HEK293 (cell line): ENCODE results near the gene FRMD5.

ENCODE experiments used
- CTCF ChIA-PET: fragments of 350-600 bp; formaldehyde crosslinking; extraction: SDS; loops from one replicate; lab custom pipeline; 2021; ENCODE audit warnings: antibody characterized with exemption; lab: Yijun Ruan, JAX
- POLR2A ChIA-PET: fragments of 300-600 bp; formaldehyde crosslinking; extraction: SDS; loops from one replicate; lab custom pipeline; 2020; ENCODE audit warnings: antibody characterized with exemption, inconsistent platforms; lab: Yijun Ruan, JAX
- H3K27ac ChIP-seq: fragments of 200-500 bp; sonication (Bioruptor generic); 2 replicates; pipeline ENCODE4 v1.5.1; 2014; ENCODE audit warnings: low read depth, low read length, control low read depth, inconsistent platforms; ENCODE audit errors: extremely low read depth
- H3K36me3 ChIP-seq, 2 experiments: fragments of 200-500 bp in 1 of 2; sonication (Bioruptor generic) in 1 of 2; 1 replicate in 1 of 2; 2 replicates in 1 of 2; pipeline ENCODE4 v1.5.1; 2014 to 2017; ENCODE audit warnings: inconsistent platforms in 2 of 2, low read length in 2 of 2; ENCODE audit not compliant: control insufficient read depth in 2 of 2, insufficient read depth in 1 of 2
- H3K4me1 ChIP-seq: fragments of 200-500 bp; sonication (Bioruptor generic); 2 replicates; pipeline ENCODE4 v1.5.1; 2014; ENCODE audit warnings: mild to moderate bottlenecking, low read length, inconsistent platforms; ENCODE audit not compliant: control insufficient read depth, insufficient read depth
- H3K4me3 ChIP-seq: 2 replicates; pipeline ENCODE4 v1.5.1; 2011; ENCODE audit warnings: low read depth, mild to moderate bottlenecking, control low read depth, low read length, moderate library complexity
- H3K9me3 ChIP-seq: fragments of 200-500 bp; sonication (Bioruptor generic); 2 replicates; pipeline ENCODE4 v1.5.1; 2014; ENCODE audit warnings: low read depth, low read length, inconsistent platforms; ENCODE audit not compliant: control insufficient read depth, insufficient read depth
- GFI1B ChIP-seq: fragments of 450-650 bp; formaldehyde crosslinking; IDR thresholded peaks from 2 replicates; pipeline ENCODE4 v1.5.1; 2016; ENCODE audit warnings: missing biosample characterization, missing genetic modification characterization
- GLI4 ChIP-seq: fragments of 450-650 bp; formaldehyde crosslinking; IDR thresholded peaks from 2 replicates; pipeline ENCODE4 v1.5.1; 2016; ENCODE audit warnings: missing biosample characterization, missing genetic modification characterization
- KLF1 ChIP-seq: fragments of 450-650 bp; formaldehyde crosslinking; IDR thresholded peaks from 2 replicates; pipeline ENCODE4 v1.5.1; 2016; ENCODE audit warnings: missing biosample characterization, missing genetic modification characterization
- KLF10 ChIP-seq: fragments of 450-650 bp; IDR thresholded peaks from 2 replicates; pipeline ENCODE4 v1.5.1; 2018; ENCODE audit warnings: missing biosample characterization, mild to moderate bottlenecking, missing genetic modification characterization
- KLF8 ChIP-seq: fragments of 450-650 bp; formaldehyde crosslinking; IDR thresholded peaks from 2 replicates; pipeline ENCODE4 v1.5.1; 2016; ENCODE audit warnings: missing biosample characterization, missing genetic modification characterization
- SALL2 ChIP-seq: fragments of 450-650 bp; formaldehyde crosslinking; IDR thresholded peaks from 2 replicates; pipeline ENCODE4 v1.5.0; 2017; ENCODE audit warnings: missing biosample characterization, mild to moderate bottlenecking, missing genetic modification characterization, borderline replicate concordance
- TSHZ1 ChIP-seq: fragments of 450-650 bp; formaldehyde crosslinking; IDR thresholded peaks from 2 replicates; pipeline ENCODE4 v1.5.1; 2016; ENCODE audit warnings: missing biosample characterization, missing genetic modification characterization, borderline replicate concordance
- ZNF10 ChIP-seq: fragments of 450-650 bp; formaldehyde crosslinking; IDR thresholded peaks from 2 replicates; pipeline ENCODE4 v1.5.1; 2017; ENCODE audit warnings: missing biosample characterization, missing genetic modification characterization
- ZNF23 ChIP-seq: fragments of 450-650 bp; formaldehyde crosslinking; IDR thresholded peaks from 2 replicates; pipeline ENCODE4 v1.5.1; 2016; ENCODE audit warnings: missing biosample characterization, missing genetic modification characterization, borderline replicate concordance
- ZNF302 ChIP-seq: fragments of 450-650 bp; formaldehyde crosslinking; IDR thresholded peaks from 2 replicates; pipeline ENCODE4 v1.5.1; 2016; ENCODE audit warnings: missing biosample characterization, missing genetic modification characterization, low read depth
- ZNF311 ChIP-seq: fragments of 450-650 bp; formaldehyde crosslinking; IDR thresholded peaks from 2 replicates; pipeline ENCODE4 v1.5.1; 2017; ENCODE audit warnings: missing biosample characterization, missing genetic modification characterization, borderline replicate concordance
- ZNF394 ChIP-seq: fragments of 450-650 bp; formaldehyde crosslinking; IDR thresholded peaks from 2 replicates; pipeline ENCODE4 v1.5.1; 2016; ENCODE audit warnings: missing biosample characterization, missing genetic modification characterization, mild to moderate bottlenecking, moderate library complexity, borderline replicate concordance
- ZNF513 ChIP-seq: fragments of 450-650 bp; IDR thresholded peaks from 2 replicates; pipeline ENCODE4 v1.5.1; 2018; ENCODE audit warnings: missing biosample characterization, missing genetic modification characterization
- ZNF544 ChIP-seq: fragments of 450-650 bp; formaldehyde crosslinking; IDR thresholded peaks from 2 replicates; pipeline ENCODE4 v1.5.0; 2017; ENCODE audit warnings: missing biosample characterization, missing genetic modification characterization
- ZNF560 ChIP-seq: fragments of 450-650 bp; formaldehyde crosslinking; IDR thresholded peaks from 2 replicates; pipeline ENCODE4 v1.5.1; 2017; ENCODE audit warnings: missing biosample characterization, missing genetic modification characterization, borderline replicate concordance
- ZNF580 ChIP-seq: fragments of 450-650 bp; formaldehyde crosslinking; IDR thresholded peaks from 2 replicates; pipeline ENCODE4 v1.5.1; 2016; ENCODE audit warnings: missing biosample characterization, missing genetic modification characterization
- ZNF629 ChIP-seq: fragments of 450-650 bp; formaldehyde crosslinking; IDR thresholded peaks from 2 replicates; pipeline ENCODE4 v1.5.1; 2017; ENCODE audit warnings: missing biosample characterization, missing genetic modification characterization
- ZNF777 ChIP-seq: fragments of 450-650 bp; formaldehyde crosslinking; IDR thresholded peaks from 2 replicates; pipeline ENCODE4 v1.5.1; 2017; ENCODE audit warnings: missing biosample characterization, missing genetic modification characterization, borderline replicate concordance
- ZNF785 ChIP-seq: fragments of 450-650 bp; formaldehyde crosslinking; IDR thresholded peaks from 2 replicates; pipeline ENCODE4 v1.5.1; 2016; ENCODE audit warnings: missing biosample characterization, missing genetic modification characterization
- ZXDB ChIP-seq: fragments of 450-650 bp; formaldehyde crosslinking; IDR thresholded peaks from 2 replicates; pipeline ENCODE4 v1.5.1; 2016; ENCODE audit warnings: missing biosample characterization, missing genetic modification characterization
- TF ChIP-seq, protein P1 (sequence below): fragments of 450-650 bp; formaldehyde crosslinking; IDR thresholded peaks from 2 replicates; pipeline ENCODE4 v1.5.1; 2016; ENCODE audit warnings: missing biosample characterization, missing genetic modification characterization
- TF ChIP-seq, protein P2 (sequence below): fragments of 450-650 bp; formaldehyde crosslinking; IDR thresholded peaks from 2 replicates; pipeline ENCODE4 v1.5.1; 2016; ENCODE audit warnings: missing biosample characterization, missing genetic modification characterization

The FRMD5 gene

DNA sequence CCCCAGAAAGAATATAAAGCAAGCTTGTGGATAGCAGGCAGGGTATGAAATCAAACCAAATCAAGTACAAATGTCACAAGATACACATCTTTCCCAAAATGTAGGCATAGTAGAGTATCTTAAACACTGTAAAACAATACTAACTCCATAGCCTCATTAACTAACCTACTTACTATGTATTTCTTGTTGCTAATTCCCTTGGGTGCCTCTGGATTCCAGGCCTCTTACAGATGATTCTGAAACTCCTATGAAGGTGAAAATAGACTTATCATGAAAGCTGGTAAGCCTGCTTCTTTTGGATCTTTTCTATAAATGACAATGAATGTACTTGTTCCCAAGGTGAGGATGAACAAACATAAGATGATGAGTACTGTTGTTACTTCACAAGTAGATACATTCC, 93.8 kb downstream of the FRMD5 start:
- ChIA-PET CTCF (no interaction called here), POLR2A (no interaction called here)
- no peaks in the 10 kb centered on the region for H3K4me1 ChIP-seq
- H3K36me3 ChIP-seq: no peaks in the 10 kb centered on the region
- H3K9me3 ChIP-seq: no peaks in the 10 kb centered on the region
- TF ChIP-seq ZNF302 (tag by site-specific recombination): no peak
- TF ChIP-seq KLF10 (tag by site-specific recombination): no peak
- TF ChIP-seq SALL2 (tag by site-specific recombination): no peak
- TF ChIP-seq ZNF629 (tag by site-specific recombination): no peak
- no peak for TF ChIP-seq GLI4 (tag by site-specific recombination)
- TF ChIP-seq ZNF10 (tag by site-specific recombination): no peak
- TF ChIP-seq ZNF785 (tag by site-specific recombination): no peak
- no peak for TF ChIP-seq ZNF544 (tag by site-specific recombination)
- TF ChIP-seq ZNF580 (tag by site-specific recombination): no peak
- TF ChIP-seq ZNF560 (tag by site-specific recombination): no peak
- TF ChIP-seq ZNF394 (tag by site-specific recombination): no peak
- TF ChIP-seq ZNF311 (tag by site-specific recombination): no peak
- TF ChIP-seq ZNF777: no peak
- TF ChIP-seq, all 188 proteins: peak for 0
- Histone ChIP-seq H3K4me3 (no peak overlapping the region), H3K27ac (no peak overlapping the region)

- CTCF ChIA-PET: interaction anchor here (0.6 kb wide), 1 partner anchor 34 kb away, joined by 3 read pairs; no protein-coding TSS in a partner anchor
- POLR2A ChIA-PET: no interaction called here
- TF ChIP-seq ZXDB (tag by site-specific recombination): no peak
- no peak for TF ChIP-seq KLF1 (tag by site-specific recombination)
- TF ChIP-seq, protein P1, sequence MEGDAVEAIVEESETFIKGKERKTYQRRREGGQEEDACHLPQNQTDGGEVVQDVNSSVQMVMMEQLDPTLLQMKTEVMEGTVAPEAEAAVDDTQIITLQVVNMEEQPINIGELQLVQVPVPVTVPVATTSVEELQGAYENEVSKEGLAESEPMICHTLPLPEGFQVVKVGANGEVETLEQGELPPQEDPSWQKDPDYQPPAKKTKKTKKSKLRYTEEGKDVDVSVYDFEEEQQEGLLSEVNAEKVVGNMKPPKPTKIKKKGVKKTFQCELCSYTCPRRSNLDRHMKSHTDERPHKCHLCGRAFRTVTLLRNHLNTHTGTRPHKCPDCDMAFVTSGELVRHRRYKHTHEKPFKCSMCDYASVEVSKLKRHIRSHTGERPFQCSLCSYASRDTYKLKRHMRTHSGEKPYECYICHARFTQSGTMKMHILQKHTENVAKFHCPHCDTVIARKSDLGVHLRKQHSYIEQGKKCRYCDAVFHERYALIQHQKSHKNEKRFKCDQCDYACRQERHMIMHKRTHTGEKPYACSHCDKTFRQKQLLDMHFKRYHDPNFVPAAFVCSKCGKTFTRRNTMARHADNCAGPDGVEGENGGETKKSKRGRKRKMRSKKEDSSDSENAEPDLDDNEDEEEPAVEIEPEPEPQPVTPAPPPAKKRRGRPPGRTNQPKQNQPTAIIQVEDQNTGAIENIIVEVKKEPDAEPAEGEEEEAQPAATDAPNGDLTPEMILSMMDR (tag by site-specific recombination): no peak
- H3K4me1 ChIP-seq: no peaks in the 10 kb centered on the region
- H3K36me3 ChIP-seq: no peaks in the 10 kb centered on the region
- no peak overlapping the region for H3K4me3 ChIP-seq
- no peaks in the 10 kb centered on the region for H3K9me3 ChIP-seq
- H3K27ac ChIP-seq: no peak overlapping the region
Observed at GRCh38 chr15:44099671-44100070, 95.4 kb downstream of the FRMD5 start.

DNA sequence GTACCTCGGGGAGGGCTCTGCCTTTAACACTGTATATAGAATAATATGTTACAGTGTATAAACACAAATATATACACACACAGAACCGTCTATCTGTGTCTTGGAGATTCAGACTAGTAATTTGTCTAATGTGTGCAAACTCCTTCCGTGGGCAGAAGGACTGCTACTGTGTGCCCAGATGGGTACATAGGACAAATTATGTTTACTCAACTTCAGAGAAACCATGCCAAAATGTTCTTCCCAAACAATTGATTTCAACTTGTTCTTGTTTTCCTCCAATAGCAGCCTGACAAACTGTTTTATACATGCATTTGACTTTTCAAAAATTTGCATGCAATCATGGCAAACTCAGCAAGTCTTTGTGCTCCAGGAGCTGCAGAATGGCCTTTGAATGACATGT, 97.5 kb downstream of the FRMD5 start:
- CTCF ChIA-PET: no interaction called here
- POLR2A ChIA-PET: no interaction called here
- TF ChIP-seq KLF8 (tag by site-specific recombination) (no peak), ZNF23 (tag by site-specific recombination) (no peak), GFI1B (tag by site-specific recombination) (no peak), ZNF513 (tag by site-specific recombination) (no peak), TSHZ1 (tag by site-specific recombination) (no peak)
- TF ChIP-seq, protein P2, sequence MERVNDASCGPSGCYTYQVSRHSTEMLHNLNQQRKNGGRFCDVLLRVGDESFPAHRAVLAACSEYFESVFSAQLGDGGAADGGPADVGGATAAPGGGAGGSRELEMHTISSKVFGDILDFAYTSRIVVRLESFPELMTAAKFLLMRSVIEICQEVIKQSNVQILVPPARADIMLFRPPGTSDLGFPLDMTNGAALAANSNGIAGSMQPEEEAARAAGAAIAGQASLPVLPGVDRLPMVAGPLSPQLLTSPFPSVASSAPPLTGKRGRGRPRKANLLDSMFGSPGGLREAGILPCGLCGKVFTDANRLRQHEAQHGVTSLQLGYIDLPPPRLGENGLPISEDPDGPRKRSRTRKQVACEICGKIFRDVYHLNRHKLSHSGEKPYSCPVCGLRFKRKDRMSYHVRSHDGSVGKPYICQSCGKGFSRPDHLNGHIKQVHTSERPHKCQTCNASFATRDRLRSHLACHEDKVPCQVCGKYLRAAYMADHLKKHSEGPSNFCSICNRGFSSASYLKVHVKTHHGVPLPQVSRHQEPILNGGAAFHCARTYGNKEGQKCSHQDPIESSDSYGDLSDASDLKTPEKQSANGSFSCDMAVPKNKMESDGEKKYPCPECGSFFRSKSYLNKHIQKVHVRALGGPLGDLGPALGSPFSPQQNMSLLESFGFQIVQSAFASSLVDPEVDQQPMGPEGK (tag by site-specific recombination): no peak

More for the DNA sequence above, 97.5 kb downstream of the FRMD5 start:
- Histone ChIP-seq H3K27ac (no peak overlapping the region), H3K4me3 (no peak overlapping the region), H3K36me3 (no peaks in the 10 kb centered on the region), H3K9me3 (no peaks in the 10 kb centered on the region), H3K4me1 (no peaks in the 10 kb centered on the region)
